Right atrium auricular region (tissue), 2 donors: ENCODE data around the gene SLC12A5. TPM values are rescaled to one million over a fixed set of nuclear protein-coding genes. Genes with fewer than 3 reads are reported as not detected.

ENCODE experiments used
- DNase-seq: peaks from one replicate; pipeline ENCODE4 v3.0.0-alpha.2; 2019; ENCODE audit warnings: low spot score
- H3K27ac ChIP-seq, 2 donors: fragments of 200-600 bp; sonication (generic); 1 replicate in 1 of 2; 2 replicates in 1 of 2; pipeline ENCODE4 v1.5.1; 2016 to 2019
- H3K27me3 ChIP-seq, 2 donors: fragments of 200-600 bp; sonication (generic); one replicate each; pipeline versions ENCODE4 v1.5.1 to v1.6.0; 2017 to 2019
- H3K36me3 ChIP-seq: fragments of 200-600 bp; sonication (generic); one replicate; pipeline ENCODE4 v1.5.1; 2016
- H3K4me1 ChIP-seq, 2 donors: fragments of 200-600 bp; sonication (generic); one replicate each; pipeline versions ENCODE4 v1.5.1 to v1.6.0; 2017 to 2019
- H3K4me3 ChIP-seq, 2 donors: fragments of 200-600 bp; sonication (generic); 1 replicate in 1 of 2; 2 replicates in 1 of 2; pipeline ENCODE4 v1.5.1; 2017 to 2019; ENCODE audit warnings: mild to moderate bottlenecking in 1 of 2, moderate library complexity in 1 of 2
- H3K9me3 ChIP-seq, 2 donors: fragments of 200-600 bp; sonication (generic); one replicate each; pipeline ENCODE4 v1.5.1; 2019
- CTCF ChIP-seq, 2 donors: fragments of 200-600 bp; sonication (generic); IDR thresholded peaks; one replicate each; pipeline ENCODE4 v1.5.1; 2019; ENCODE audit warnings: antibody characterized with exemption in 2 of 2
- total RNA-seq, 2 donors: library from RNA; depleted of rRNA; stranded (reverse); fragments of >200 nt; gene quantifications; one replicate each; pipeline ENCODE4 v1.1.0, GENCODE V29; 2016

The SLC12A5 gene
- total RNA-seq, 2 donors from 2014 or later: not detected

GRCh38 chr20:46049190-46049589 lies 20.2 kb downstream of the SLC12A5 start:
- H3K36me3 ChIP-seq: no peaks in the 10 kb centered on the region
- H3K4me1 ChIP-seq: no peaks in the 10 kb centered on the region
- no peak overlapping the region for H3K4me3 ChIP-seq
- H3K27me3 ChIP-seq: no peaks in the 10 kb centered on the region
- no peak overlapping the region for H3K27ac ChIP-seq
- TF ChIP-seq CTCF (IDR thresholded peaks at IDR 0.05): no peak
- no peaks in the 10 kb centered on the region for H3K9me3 ChIP-seq
- DNase-seq: no peak

- Histone ChIP-seq H3K36me3 (no peaks in the 10 kb centered on the region), H3K4me1 (no peaks in the 10 kb centered on the region), H3K4me3 (no peak overlapping the region), H3K27ac (no peak overlapping the region), H3K9me3 (no peaks in the 10 kb centered on the region), H3K27me3 (no peaks in the 10 kb centered on the region)
- no peak for TF ChIP-seq CTCF (IDR thresholded peaks at IDR 0.05)
- no peak for DNase-seq
These were observed 20.8 kb downstream of the SLC12A5 start for GRCh38 chr20:46049815-46050214.

- H3K4me1 ChIP-seq: no peaks in the 10 kb centered on the region
These were observed 21.4 kb downstream of the SLC12A5 start for GRCh38 chr20:46050444-46050843.

GRCh38 chr20:46050885-46051284 lies 21.9 kb downstream of the SLC12A5 start:
- no peak for TF ChIP-seq CTCF (IDR thresholded peaks at IDR 0.05)
- no peak overlapping the region for H3K27ac ChIP-seq
- H3K4me3 ChIP-seq: no peak overlapping the region
- no peaks in the 10 kb centered on the region for H3K36me3 ChIP-seq
- H3K27me3 ChIP-seq: no peaks in the 10 kb centered on the region
- no peaks in the 10 kb centered on the region for H3K9me3 ChIP-seq
- no peaks in the 10 kb centered on the region for H3K4me1 ChIP-seq
- DNase-seq: no peak

More at GRCh38 chr20:46050444-46050843, 21.4 kb downstream of the SLC12A5 start:
- no peaks in the 10 kb centered on the region for H3K27me3 ChIP-seq
- DNase-seq: no peak
- no peaks in the 10 kb centered on the region for H3K9me3 ChIP-seq
- no peak for TF ChIP-seq CTCF (IDR thresholded peaks at IDR 0.05)
- no peak overlapping the region for H3K4me3 ChIP-seq
- no peaks in the 10 kb centered on the region for H3K36me3 ChIP-seq
- no peak overlapping the region for H3K27ac ChIP-seq

- H3K4me3 ChIP-seq: no peak overlapping the region
- no peak for TF ChIP-seq CTCF (IDR thresholded peaks at IDR 0.05)
- H3K27ac ChIP-seq: no peak overlapping the region
- no peaks in the 10 kb centered on the region for H3K36me3 ChIP-seq
- no peak for DNase-seq
- no peaks in the 10 kb centered on the region for H3K9me3 ChIP-seq
- H3K27me3 ChIP-seq: no peaks in the 10 kb centered on the region
- no peaks in the 10 kb centered on the region for H3K4me1 ChIP-seq
These were observed 22.7 kb downstream of the SLC12A5 start for GRCh38 chr20:46051556-46052308.

- Histone ChIP-seq H3K27ac (no peak overlapping the region), H3K4me1 (peaks cover 0 to 12% of the 10 kb centered on the region in 2 donors), H3K27me3 (no peaks in the 10 kb centered on the region), H3K36me3 (no peaks in the 10 kb centered on the region), H3K4me3 (no peak overlapping the region), H3K9me3 (no peaks in the 10 kb centered on the region)
- DNase-seq: no peak
- no peak for TF ChIP-seq CTCF (IDR thresholded peaks at IDR 0.05)
These were observed 24.4 kb downstream of the SLC12A5 start for GRCh38 chr20:46053416-46053815.
